ENCODE results near the gene CELF4.

- TF ChIP-seq EZH2 (IDR thresholded peaks at IDR 0.05) (no peak), POLR2AphosphoS5 (IDR thresholded peaks at IDR 0.05; ENCODE audit: borderline replicate concordance, low read depth, low read length) (no peak)
Measured at GRCh38 chr18:37538526-37539205, 26.9 kb downstream of the CELF4 start.

Data from SK-N-MC (cell line).